22Rv1 (cell line): Measurements from ENCODE around the gene RHOG.

Experiments used
- ZFX ChIP-seq: fragments of 450-650 bp; IDR thresholded peaks from 2 replicates; pipeline ENCODE4 v1.6.1; 2017; ENCODE audit warnings: antibody characterized with exemption, borderline replicate concordance
- TF ChIP-seq, protein P1 (sequence below): fragments of 450-650 bp; IDR thresholded peaks from 2 replicates; pipeline ENCODE4 v1.5.1; 2017; ENCODE audit warnings: mild to moderate bottlenecking

DNA sequence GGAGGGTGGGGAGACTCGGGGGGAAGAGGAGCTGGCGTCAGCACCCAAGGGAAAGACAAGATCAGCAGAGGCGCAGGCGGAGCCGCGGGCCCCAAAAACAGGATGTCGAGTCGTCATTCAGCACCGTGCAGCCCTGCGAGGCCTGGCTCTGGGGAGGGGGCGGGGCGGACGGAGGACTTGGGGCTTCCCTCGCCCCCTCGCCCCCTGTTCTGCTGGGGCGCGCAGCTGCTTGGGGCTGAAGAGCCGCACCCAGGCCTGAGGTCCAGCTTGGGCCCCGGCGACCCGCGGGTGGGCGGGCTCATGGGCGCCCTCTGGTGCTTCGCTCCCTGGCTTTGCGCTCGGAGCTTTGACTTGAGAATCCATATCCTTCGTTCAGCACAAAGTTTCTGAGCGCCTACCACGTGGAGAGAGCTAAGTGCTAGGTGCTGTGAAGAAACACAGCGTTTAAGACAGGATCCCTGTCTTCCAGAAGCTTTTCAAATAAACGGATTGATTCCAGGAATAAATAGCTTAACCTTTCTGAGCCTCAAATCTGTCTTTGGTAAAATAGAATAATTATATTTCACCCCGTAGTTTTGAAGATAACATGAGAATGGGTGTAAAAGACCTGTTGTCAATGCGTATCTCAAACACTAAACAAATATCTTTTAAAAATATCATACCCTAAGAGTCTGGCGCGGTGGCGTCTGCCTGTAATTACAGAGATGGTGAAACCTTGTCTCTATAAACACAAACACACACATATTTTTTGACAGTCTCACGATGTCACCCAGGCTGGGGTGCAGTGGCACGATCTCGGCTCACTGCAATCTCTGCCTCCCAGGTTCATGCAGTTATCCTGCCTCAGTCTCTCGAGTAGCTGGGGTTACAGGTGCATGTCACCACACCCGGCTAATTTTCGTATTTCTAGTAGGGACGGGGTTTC lies 929 bp upstream of the RHOG start:
- TF ChIP-seq, protein P1, sequence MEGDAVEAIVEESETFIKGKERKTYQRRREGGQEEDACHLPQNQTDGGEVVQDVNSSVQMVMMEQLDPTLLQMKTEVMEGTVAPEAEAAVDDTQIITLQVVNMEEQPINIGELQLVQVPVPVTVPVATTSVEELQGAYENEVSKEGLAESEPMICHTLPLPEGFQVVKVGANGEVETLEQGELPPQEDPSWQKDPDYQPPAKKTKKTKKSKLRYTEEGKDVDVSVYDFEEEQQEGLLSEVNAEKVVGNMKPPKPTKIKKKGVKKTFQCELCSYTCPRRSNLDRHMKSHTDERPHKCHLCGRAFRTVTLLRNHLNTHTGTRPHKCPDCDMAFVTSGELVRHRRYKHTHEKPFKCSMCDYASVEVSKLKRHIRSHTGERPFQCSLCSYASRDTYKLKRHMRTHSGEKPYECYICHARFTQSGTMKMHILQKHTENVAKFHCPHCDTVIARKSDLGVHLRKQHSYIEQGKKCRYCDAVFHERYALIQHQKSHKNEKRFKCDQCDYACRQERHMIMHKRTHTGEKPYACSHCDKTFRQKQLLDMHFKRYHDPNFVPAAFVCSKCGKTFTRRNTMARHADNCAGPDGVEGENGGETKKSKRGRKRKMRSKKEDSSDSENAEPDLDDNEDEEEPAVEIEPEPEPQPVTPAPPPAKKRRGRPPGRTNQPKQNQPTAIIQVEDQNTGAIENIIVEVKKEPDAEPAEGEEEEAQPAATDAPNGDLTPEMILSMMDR, result peak; percentile 97
- TF ChIP-seq ZFX, result no peak
